Spinal cord (tissue), 10 donors: ENCODE data around the gene BANP. TPM values are rescaled to one million over a fixed set of nuclear protein-coding genes. Genes with fewer than 3 reads are reported as not detected.

Experiments used
- DNase-seq, 6 donors: peaks; one replicate each; pipeline versions ENCODE4 v3.0.0 to v3.0.0-alpha.2; 2013 to 2015; ENCODE audit warnings: low spot score in 6 of 6, low read depth in 4 of 6
- H3K27ac ChIP-seq: one replicate; pipeline ENCODE4 v1.5.1; 2013; ENCODE audit warnings: low read depth, low read length, control low read depth
- H3K27me3 ChIP-seq: one replicate; pipeline ENCODE4 v1.6.1; 2013; ENCODE audit warnings: low read length; ENCODE audit not compliant: control insufficient read depth, insufficient read depth
- H3K36me3 ChIP-seq: one replicate; pipeline ENCODE4 v1.6.1; 2013; ENCODE audit warnings: low read length; ENCODE audit not compliant: control insufficient read depth, insufficient read depth
- H3K4me1 ChIP-seq: one replicate; pipeline ENCODE4 v1.6.1; 2013; ENCODE audit warnings: low read length; ENCODE audit not compliant: control insufficient read depth, insufficient read depth
- H3K4me3 ChIP-seq: one replicate; pipeline ENCODE4 v1.5.1; 2013; ENCODE audit warnings: low read depth, low read length, control low read depth
- H3K9me3 ChIP-seq: one replicate; pipeline ENCODE4 v1.6.1; 2013; ENCODE audit warnings: low read length; ENCODE audit not compliant: control insufficient read depth, insufficient read depth
- WGBS: methylation state at CpG from one replicate; pipeline ENCODE4 v1.1.5; 2013; ENCODE audit warnings: missing lambda C conversion rate; ENCODE audit not compliant: insufficient coverage; 5-methylcytosine and 5-hydroxymethylcytosine counted together
- polyA plus RNA-seq, 2 donors: library from polyadenylated mRNA; unstranded; fragments of 120-200 nt; gene quantifications; one replicate each; pipeline ENCODE4 v1.2.1, GENCODE V29; 2013; ENCODE audit not compliant: insufficient read length in 2 of 2
- total RNA-seq, 2 donors: library from RNA; depleted of rRNA in 1 of 2; stranded (reverse); fragments of 120-200 nt in 1 of 2; fragments of >200 nt in 1 of 2; gene quantifications; one replicate each; pipeline versions ENCODE4 v1.2.3 to v1.2.4, GENCODE V29; 2013 to 2014
- donor health status: healthy.

BANP gene
- total and polyA plus RNA-seq, 4 donors: 17.2 to 27.0 (median 20.7) TPM

- Histone ChIP-seq H3K36me3 (peaks cover 63% of the 10 kb centered on the region), H3K27me3 (no peaks in the 10 kb centered on the region), H3K4me3 (no peak overlapping the region), H3K4me1 (peaks cover 47% of the 10 kb centered on the region), H3K9me3 (no peaks in the 10 kb centered on the region), H3K27ac (no peak overlapping the region)
- WGBS: 77% methylated on average over 23 of the region's 31 CpGs
- DNase-seq: no peak
These were observed 113.0 kb downstream of the BANP start for GRCh38 chr16:88064011-88064888.

GRCh38 chr16:88064889-88065746 is 113.9 kb downstream of the BANP start:
- DNase-seq: no peak
- no peaks in the 10 kb centered on the region for H3K27me3 ChIP-seq
- H3K4me3 ChIP-seq: no peak overlapping the region
- peaks cover 47% of the 10 kb centered on the region for H3K4me1 ChIP-seq
- H3K9me3 ChIP-seq: no peaks in the 10 kb centered on the region
- whole genome bisulfite sequencing: 84% methylated on average over 14 of the region's 19 CpGs
- H3K27ac ChIP-seq: no peak overlapping the region
- peaks cover 64% of the 10 kb centered on the region for H3K36me3 ChIP-seq

GRCh38 chr16:88065747-88066142 is 114.5 kb downstream of the BANP start:
- DNase-seq: no peak
- 88% methylated on average over 15 of the region's 15 CpGs for WGBS
- Histone ChIP-seq H3K4me3 (no peak overlapping the region), H3K27me3 (no peaks in the 10 kb centered on the region), H3K27ac (no peak overlapping the region), H3K9me3 (no peaks in the 10 kb centered on the region), H3K4me1 (peaks cover 47% of the 10 kb centered on the region), H3K36me3 (peaks cover 65% of the 10 kb centered on the region)

GRCh38 chr16:88066234-88066633 is 115.0 kb downstream of the BANP start:
- H3K27ac ChIP-seq: no peak overlapping the region
- no peaks in the 10 kb centered on the region for H3K27me3 ChIP-seq
- 84% methylated on average over 9 of the region's 10 CpGs for WGBS
- no peaks in the 10 kb centered on the region for H3K9me3 ChIP-seq
- H3K4me1 ChIP-seq: peaks cover 42% of the 10 kb centered on the region
- peaks cover 67% of the 10 kb centered on the region for H3K36me3 ChIP-seq
- H3K4me3 ChIP-seq: no peak overlapping the region
- DNase-seq: no peak

GRCh38 chr16:88066680-88067529 is 115.7 kb downstream of the BANP start:
- Histone ChIP-seq H3K27ac (no peak overlapping the region), H3K36me3 (peaks cover 73% of the 10 kb centered on the region), H3K9me3 (no peaks in the 10 kb centered on the region), H3K4me1 (peaks cover 36% of the 10 kb centered on the region), H3K4me3 (no peak overlapping the region), H3K27me3 (no peaks in the 10 kb centered on the region)
- 98% methylated on average over 29 of the region's 29 CpGs for WGBS
- no peak for DNase-seq

- H3K36me3 ChIP-seq: peaks cover 82% of the 10 kb centered on the region
- no peaks in the 10 kb centered on the region for H3K9me3 ChIP-seq
- peaks cover 28% of the 10 kb centered on the region for H3K4me1 ChIP-seq
- no peak overlapping the region for H3K4me3 ChIP-seq
- H3K27me3 ChIP-seq: no peaks in the 10 kb centered on the region
- DNase-seq: no peak
- 86% methylated on average over 34 of the region's 40 CpGs for WGBS
- H3K27ac ChIP-seq: no peak overlapping the region
These were observed 116.5 kb downstream of the BANP start for GRCh38 chr16:88067530-88068411.

GRCh38 chr16:88068476-88069396 is 117.5 kb downstream of the BANP start:
- no peak overlapping the region for H3K27ac ChIP-seq
- peaks cover 19% of the 10 kb centered on the region for H3K4me1 ChIP-seq
- no peaks in the 10 kb centered on the region for H3K27me3 ChIP-seq
- H3K36me3 ChIP-seq: peaks cover 91% of the 10 kb centered on the region
- no peaks in the 10 kb centered on the region for H3K9me3 ChIP-seq
- H3K4me3 ChIP-seq: no peak overlapping the region
- WGBS: 76% methylated on average over 26 of the region's 27 CpGs
- no peak for DNase-seq
